OCI-LY3 (cell line): Measurements from ENCODE around the gene WAC.

Experiments used
- H2AFZ ChIP-seq: fragments of 200-600, 300-600 bp; shearing (Covaris generic); 2 replicates; pipeline ENCODE4 v1.6.0; 2014; ENCODE audit warnings: antibody characterized with exemption, low read depth, low read length
- H3K27ac ChIP-seq: fragments of 200-600, 300-600 bp; sonication (generic); 2 replicates; pipeline ENCODE4 v1.5.1; 2014; ENCODE audit warnings: mild to moderate bottlenecking, low read length, moderate library complexity, mixed read lengths
- H3K27me3 ChIP-seq: fragments of 200-600, 300-600 bp; sonication (generic); 2 replicates; pipeline ENCODE4 v1.6.1; 2014; ENCODE audit warnings: low read depth, low read length, mixed read lengths
- H3K36me3 ChIP-seq: fragments of 200-600, 300-600 bp; sonication (generic); replicated peaks from 2 replicates; pipeline ENCODE3; 2014; ENCODE audit warnings: low read depth, low read length, mixed read lengths
- H3K4me1 ChIP-seq: fragments of 300-600, 200-600 bp; sonication (generic); 2 replicates; pipeline ENCODE4 v1.6.1; 2014; ENCODE audit warnings: low read length, mixed read lengths
- H3K4me2 ChIP-seq: fragments of 200-600, 300-600 bp; sonication (generic); 2 replicates; pipeline ENCODE4 v1.6.1; 2014; ENCODE audit warnings: low read length, mixed read lengths
- H3K4me3 ChIP-seq: fragments of 300-600, 200-600 bp; sonication (generic); 2 replicates; pipeline ENCODE4 v1.5.1; 2014; ENCODE audit warnings: antibody characterized with exemption, mild to moderate bottlenecking, low read length, moderate library complexity
- H3K79me2 ChIP-seq: fragments of 300-600, 200-600 bp; shearing (Covaris generic); 2 replicates; pipeline ENCODE4 v1.6.1; 2014; ENCODE audit warnings: mild to moderate bottlenecking, low read length, mixed read lengths
- H3K9ac ChIP-seq: fragments of 300-600, 200-600 bp; shearing (Covaris generic); 2 replicates; pipeline ENCODE4 v1.6.0; 2014; ENCODE audit warnings: mild to moderate bottlenecking, low read length, moderate library complexity
- H3K9me3 ChIP-seq: fragments of 200-600, 300-600 bp; shearing (Covaris generic); 2 replicates; pipeline ENCODE4 v1.6.1; 2014; ENCODE audit warnings: low read length, mixed read lengths; ENCODE audit not compliant: insufficient read depth
- H4K20me1 ChIP-seq: fragments of 200-600, 300-600 bp; sonication (generic); 2 replicates; pipeline ENCODE4 v1.6.1; 2016; ENCODE audit warnings: low read length, mixed read lengths; ENCODE audit not compliant: insufficient read depth
- EZH2phosphoT487 ChIP-seq: fragments of 200-600 bp; shearing (Covaris generic); IDR thresholded peaks from 2 replicates; pipeline ENCODE4 v1.6.1; 2018; ENCODE audit warnings: antibody characterized with exemption, mixed run types, low read depth
- TF ChIP-seq, protein P1 (sequence below): fragments of 200-600, 300-600 bp; sonication (generic); IDR thresholded peaks from 2 replicates; pipeline ENCODE4 v1.5.1; 2014; ENCODE audit warnings: antibody characterized with exemption, low read length, low read depth

WAC gene

DNA sequence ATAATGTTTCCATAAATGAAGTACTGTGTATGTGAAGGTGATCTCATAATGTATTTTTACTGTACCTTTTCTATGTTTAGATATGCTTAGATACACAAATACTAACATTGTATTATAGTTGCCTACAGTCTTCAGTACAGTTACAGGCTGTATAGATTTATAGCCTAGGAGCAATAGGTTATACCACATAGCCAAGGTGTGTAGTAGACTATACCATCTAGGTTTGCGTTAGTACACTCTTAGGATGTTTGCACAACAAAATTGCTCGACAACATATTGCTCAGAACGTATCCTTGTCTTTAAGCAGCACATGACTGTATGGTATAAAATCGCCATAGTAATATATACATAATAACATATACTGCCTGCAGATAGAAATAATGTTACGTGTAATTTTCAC lies 42.9 kb downstream of the WAC start:
- TF ChIP-seq, protein P1, sequence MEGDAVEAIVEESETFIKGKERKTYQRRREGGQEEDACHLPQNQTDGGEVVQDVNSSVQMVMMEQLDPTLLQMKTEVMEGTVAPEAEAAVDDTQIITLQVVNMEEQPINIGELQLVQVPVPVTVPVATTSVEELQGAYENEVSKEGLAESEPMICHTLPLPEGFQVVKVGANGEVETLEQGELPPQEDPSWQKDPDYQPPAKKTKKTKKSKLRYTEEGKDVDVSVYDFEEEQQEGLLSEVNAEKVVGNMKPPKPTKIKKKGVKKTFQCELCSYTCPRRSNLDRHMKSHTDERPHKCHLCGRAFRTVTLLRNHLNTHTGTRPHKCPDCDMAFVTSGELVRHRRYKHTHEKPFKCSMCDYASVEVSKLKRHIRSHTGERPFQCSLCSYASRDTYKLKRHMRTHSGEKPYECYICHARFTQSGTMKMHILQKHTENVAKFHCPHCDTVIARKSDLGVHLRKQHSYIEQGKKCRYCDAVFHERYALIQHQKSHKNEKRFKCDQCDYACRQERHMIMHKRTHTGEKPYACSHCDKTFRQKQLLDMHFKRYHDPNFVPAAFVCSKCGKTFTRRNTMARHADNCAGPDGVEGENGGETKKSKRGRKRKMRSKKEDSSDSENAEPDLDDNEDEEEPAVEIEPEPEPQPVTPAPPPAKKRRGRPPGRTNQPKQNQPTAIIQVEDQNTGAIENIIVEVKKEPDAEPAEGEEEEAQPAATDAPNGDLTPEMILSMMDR = no peak
- no peak for TF ChIP-seq EZH2phosphoT487
- H3K27ac ChIP-seq = no peak overlapping the region
- H3K4me1 ChIP-seq = no peaks in the 10 kb centered on the region
- no peak overlapping the region for H3K9ac ChIP-seq
- peaks cover 95% of the 10 kb centered on the region for H4K20me1 ChIP-seq
- H3K9me3 ChIP-seq = no peaks in the 10 kb centered on the region
- H3K4me3 ChIP-seq = no peak overlapping the region
- no peaks in the 10 kb centered on the region for H3K27me3 ChIP-seq
- no peak overlapping the region for H3K4me2 ChIP-seq
- H2AFZ ChIP-seq = no peak overlapping the region
- H3K36me3 ChIP-seq = peaks cover 31% of the 10 kb centered on the region
- H3K79me2 ChIP-seq = peaks cover 100% of the 10 kb centered on the region

DNA sequence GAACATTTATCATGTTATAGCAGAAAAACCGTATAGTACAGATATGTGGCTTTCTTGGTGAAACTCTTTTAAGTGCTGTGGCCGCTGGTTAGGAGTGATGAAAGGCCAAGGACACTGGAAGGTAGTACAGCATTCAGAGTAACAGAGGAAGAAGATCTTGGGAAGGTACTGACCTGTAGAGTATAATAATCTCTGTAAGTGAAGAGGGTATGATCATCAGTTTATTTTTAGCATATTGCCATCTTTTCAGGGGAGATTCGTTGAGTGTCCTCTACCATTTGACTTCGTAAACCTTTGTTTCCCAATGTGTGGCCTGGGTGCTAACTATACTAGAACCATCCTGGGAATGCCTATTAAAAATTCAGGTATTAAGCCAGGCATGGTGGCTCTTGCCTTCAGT lies 44.6 kb downstream of the WAC start:
- Histone ChIP-seq H3K4me2 (no peak overlapping the region), H3K4me1 (no peaks in the 10 kb centered on the region), H2AFZ (no peak overlapping the region), H3K9me3 (no peaks in the 10 kb centered on the region), H3K4me3 (no peak overlapping the region), H3K9ac (no peak overlapping the region), H3K27ac (no peak overlapping the region), H3K27me3 (no peaks in the 10 kb centered on the region), H3K79me2 (peaks cover 100% of the 10 kb centered on the region), H4K20me1 (peaks cover 98% of the 10 kb centered on the region), H3K36me3 (peaks cover 25% of the 10 kb centered on the region)
- TF ChIP-seq, protein P1 = no peak
- no peak for TF ChIP-seq EZH2phosphoT487

DNA sequence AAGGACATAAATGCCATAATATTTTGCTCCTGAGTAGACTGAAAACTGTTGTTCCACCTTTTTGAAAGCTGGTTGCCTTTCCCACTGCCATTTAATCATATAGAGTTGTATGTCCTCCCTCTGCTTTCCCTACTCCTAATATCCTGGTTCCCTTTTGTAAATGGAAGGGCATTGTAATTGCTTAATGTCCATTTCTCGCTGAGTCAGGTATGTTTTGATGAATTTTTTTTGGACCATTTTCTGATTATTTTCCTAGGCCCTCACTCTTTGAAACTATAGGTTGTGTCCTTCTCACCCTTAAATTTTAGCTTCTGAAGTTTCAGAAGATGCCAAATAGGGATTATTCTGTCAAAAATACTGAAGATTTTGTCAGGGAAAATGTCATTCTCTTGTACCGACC lies 45.5 kb downstream of the WAC start:
- no peaks in the 10 kb centered on the region for H3K27me3 ChIP-seq
- no peaks in the 10 kb centered on the region for H3K9me3 ChIP-seq
- no peak overlapping the region for H3K4me2 ChIP-seq
- TF ChIP-seq, protein P1 = no peak
- TF ChIP-seq EZH2phosphoT487 = no peak
- H4K20me1 ChIP-seq = peaks cover 95% of the 10 kb centered on the region
- peaks cover 100% of the 10 kb centered on the region for H3K79me2 ChIP-seq
- H3K4me1 ChIP-seq = no peaks in the 10 kb centered on the region
- H3K27ac ChIP-seq = no peak overlapping the region
- no peak overlapping the region for H2AFZ ChIP-seq
- no peak overlapping the region for H3K4me3 ChIP-seq
- H3K36me3 ChIP-seq = peaks cover 24% of the 10 kb centered on the region
- no peak overlapping the region for H3K9ac ChIP-seq

DNA sequence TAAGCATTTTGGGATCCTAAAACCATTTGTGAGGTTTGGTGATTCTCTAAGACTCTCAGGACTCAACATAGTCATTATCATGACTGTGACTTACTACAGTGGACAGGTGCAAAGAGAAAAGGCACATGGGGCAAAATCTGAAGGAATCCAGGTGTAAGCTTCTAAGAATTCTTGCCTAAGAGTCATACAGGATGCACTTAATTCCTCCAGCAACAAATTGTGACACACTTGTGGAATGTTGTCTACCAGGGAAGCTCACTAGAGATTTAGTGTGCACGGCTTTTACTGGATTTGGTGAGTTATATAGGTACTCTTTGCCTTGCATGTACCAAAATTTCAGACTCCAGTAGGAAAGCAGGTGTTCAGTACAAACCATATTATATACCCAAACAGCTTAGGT lies 47.9 kb downstream of the WAC start:
- H3K4me3 ChIP-seq = no peak overlapping the region
- H3K9me3 ChIP-seq = no peaks in the 10 kb centered on the region
- peaks cover 100% of the 10 kb centered on the region for H3K79me2 ChIP-seq
- H4K20me1 ChIP-seq = peaks cover 75% of the 10 kb centered on the region
- H3K9ac ChIP-seq = no peak overlapping the region
- TF ChIP-seq, protein P1 = no peak
- no peak for TF ChIP-seq EZH2phosphoT487
- no peak overlapping the region for H3K4me2 ChIP-seq
- H3K27me3 ChIP-seq = no peaks in the 10 kb centered on the region
- H2AFZ ChIP-seq = no peak overlapping the region
- peaks cover 20% of the 10 kb centered on the region for H3K36me3 ChIP-seq
- no peak overlapping the region for H3K27ac ChIP-seq
- no peaks in the 10 kb centered on the region for H3K4me1 ChIP-seq
